Liver (tissue), 9 donors: Measurements from ENCODE around the gene CLPTM1L. TPM values are rescaled to one million over a fixed set of nuclear protein-coding genes. Genes with fewer than 3 reads are reported as not detected.

Source experiments
- DNase-seq: peaks from one replicate; pipeline ENCODE4 v3.0.0-alpha.2; 2017; ENCODE audit warnings: low spot score
- H3K27ac ChIP-seq, 2 donors: one replicate each; pipeline ENCODE4 v1.7.0; 2013; ENCODE audit warnings: inconsistent platforms in 2 of 2, low read length in 2 of 2, control low read depth in 1 of 2, low read depth in 1 of 2, mild to moderate bottlenecking in 1 of 2
- H3K27me3 ChIP-seq, 4 donors: one replicate each; pipeline versions ENCODE4 v1.6.1 to v1.7.0; 2013; ENCODE audit warnings: low read length in 3 of 4, inconsistent platforms in 1 of 4, mild to moderate bottlenecking in 1 of 4, moderate library complexity in 1 of 4; ENCODE audit not compliant: control insufficient read depth in 4 of 4, insufficient read depth in 4 of 4
- H3K36me3 ChIP-seq, 4 donors: one replicate each; pipeline versions ENCODE4 v1.6.1 to v1.7.0; 2013; ENCODE audit warnings: low read length in 3 of 4, mild to moderate bottlenecking in 3 of 4, low read depth in 1 of 4, moderate library complexity in 1 of 4; ENCODE audit not compliant: control insufficient read depth in 4 of 4, insufficient read depth in 3 of 4
- H3K4me1 ChIP-seq, 4 donors: one replicate each; pipeline versions ENCODE4 v1.6.1 to v1.7.0; 2013; ENCODE audit warnings: low read length in 3 of 4, mild to moderate bottlenecking in 3 of 4, moderate library complexity in 1 of 4; ENCODE audit not compliant: control insufficient read depth in 4 of 4, insufficient read depth in 4 of 4
- H3K4me3 ChIP-seq, 3 donors: one replicate each; pipeline versions ENCODE4 v1.6.1 to v1.7.0; 2013; ENCODE audit warnings: low read length in 3 of 3, control low read depth in 1 of 3, low read depth in 1 of 3, mild to moderate bottlenecking in 1 of 3
- H3K9ac ChIP-seq, 2 donors: one replicate each; pipeline ENCODE4 v1.7.0; 2013; ENCODE audit warnings: low read length in 2 of 2, mild to moderate bottlenecking in 2 of 2, moderate library complexity in 2 of 2, control low read depth in 1 of 2, low read depth in 1 of 2
- H3K9me3 ChIP-seq, 4 donors: one replicate each; pipeline versions ENCODE4 v1.6.1 to v1.7.0; 2013; ENCODE audit warnings: low read length in 3 of 4; ENCODE audit not compliant: control insufficient read depth in 4 of 4
- ATF3 ChIP-seq: IDR thresholded peaks from 2 replicates; pipeline ENCODE4 v1.6.1; 2016; ENCODE audit warnings: antibody characterized with exemption
- EGR1 ChIP-seq, 2 donors: IDR thresholded peaks; 2 replicates each; pipeline ENCODE4 v1.6.1; 2016 to 2018; ENCODE audit warnings: antibody characterized with exemption in 2 of 2, low read depth in 2 of 2
- FOXA1 ChIP-seq: IDR thresholded peaks from 2 replicates; pipeline ENCODE4 v1.6.1; 2016; ENCODE audit warnings: antibody characterized with exemption
- FOXA2 ChIP-seq: IDR thresholded peaks from 2 replicates; pipeline ENCODE4 v1.6.1; 2016; ENCODE audit warnings: antibody characterized with exemption
- HNF4A ChIP-seq, 2 donors: conservative IDR thresholded peaks; 2 replicates each; pipeline ENCODE4 v1.6.1; 2016; ENCODE audit warnings: antibody characterized with exemption in 2 of 2, mild to moderate bottlenecking in 2 of 2
- HNF4G ChIP-seq: IDR thresholded peaks from 2 replicates; pipeline ENCODE4 v1.6.1; 2016; ENCODE audit warnings: antibody characterized with exemption
- JUND ChIP-seq, 2 donors: IDR thresholded peaks; 2 replicates each; pipeline ENCODE4 v1.6.1; 2016; ENCODE audit warnings: antibody characterized with exemption in 2 of 2
- NR2F2 ChIP-seq: IDR thresholded peaks from 2 replicates; pipeline ENCODE4 v1.6.1; 2016; ENCODE audit warnings: antibody characterized with exemption
- RAD21 ChIP-seq, 2 donors: IDR thresholded peaks; 2 replicates each; pipeline ENCODE4 v1.6.1; 2016; ENCODE audit warnings: antibody characterized with exemption in 2 of 2, mild to moderate bottlenecking in 2 of 2
- REST ChIP-seq: IDR thresholded peaks from 2 replicates; pipeline ENCODE4 v1.6.1; 2016; ENCODE audit warnings: antibody characterized with exemption, mild to moderate bottlenecking
- RXRA ChIP-seq, 2 donors: IDR thresholded peaks; 2 replicates each; pipeline ENCODE4 v1.6.1; 2017 to 2018; ENCODE audit warnings: antibody characterized with exemption in 2 of 2, mild to moderate bottlenecking in 1 of 2
- SP1 ChIP-seq: IDR thresholded peaks from 2 replicates; pipeline ENCODE4 v1.6.1; 2018; ENCODE audit warnings: antibody characterized with exemption, mild to moderate bottlenecking
- YY1 ChIP-seq: IDR thresholded peaks from 2 replicates; pipeline ENCODE4 v1.6.1; 2016; ENCODE audit warnings: antibody characterized with exemption, mild to moderate bottlenecking
- ZBTB33 ChIP-seq: IDR thresholded peaks from 2 replicates; pipeline ENCODE4 v1.6.1; 2016; ENCODE audit warnings: antibody characterized with exemption
- WGBS: extraction: QIAGEN DNeasy Blood & Tissue Kit; methylation state at CpG from one replicate; pipeline ENCODE4 v1.1.7; 2013; 5-methylcytosine and 5-hydroxymethylcytosine counted together
- polyA plus RNA-seq, 2 donors: library from polyadenylated mRNA; stranded (reverse) in 1 of 2; unstranded in 1 of 2; fragments of 200-250 nt in 1 of 2; fragments of >200 nt in 1 of 2; fragmentation: Nextera tagmentation in 1 of 2; extraction: Ambion mirVana in 1 of 2; gene quantifications; one replicate each; pipeline versions ENCODE4 v1.2.1 to v1.2.3, GENCODE V29; 2013 to 2015
- total RNA-seq, 2 donors: library from RNA; depleted of rRNA; stranded (reverse); fragments of >200 nt; gene quantifications; one replicate each; pipeline ENCODE4 v1.2.3, GENCODE V29; 2014
- TF ChIP-seq, protein P1 (sequence below): fragments of 150-350 bp; IDR thresholded peaks from 2 replicates; pipeline ENCODE4 v1.5.1; 2017; ENCODE audit warnings: improper control_type of control experiment, low read depth, low read length; ENCODE audit not compliant: missing input control
- TF ChIP-seq, protein P2 (sequence below): IDR thresholded peaks from 2 replicates; pipeline ENCODE4 v1.6.1; 2016; ENCODE audit warnings: antibody characterized with exemption
- donor health status: healthy.
- donor health status: healthy.
- donor health status: healthy.
- donor health status: healthy.
- donor health status: healthy.

Gene CLPTM1L
- total and polyA plus RNA-seq, 4 donors, result 69.2 to 255 (median 146) TPM

DNA sequence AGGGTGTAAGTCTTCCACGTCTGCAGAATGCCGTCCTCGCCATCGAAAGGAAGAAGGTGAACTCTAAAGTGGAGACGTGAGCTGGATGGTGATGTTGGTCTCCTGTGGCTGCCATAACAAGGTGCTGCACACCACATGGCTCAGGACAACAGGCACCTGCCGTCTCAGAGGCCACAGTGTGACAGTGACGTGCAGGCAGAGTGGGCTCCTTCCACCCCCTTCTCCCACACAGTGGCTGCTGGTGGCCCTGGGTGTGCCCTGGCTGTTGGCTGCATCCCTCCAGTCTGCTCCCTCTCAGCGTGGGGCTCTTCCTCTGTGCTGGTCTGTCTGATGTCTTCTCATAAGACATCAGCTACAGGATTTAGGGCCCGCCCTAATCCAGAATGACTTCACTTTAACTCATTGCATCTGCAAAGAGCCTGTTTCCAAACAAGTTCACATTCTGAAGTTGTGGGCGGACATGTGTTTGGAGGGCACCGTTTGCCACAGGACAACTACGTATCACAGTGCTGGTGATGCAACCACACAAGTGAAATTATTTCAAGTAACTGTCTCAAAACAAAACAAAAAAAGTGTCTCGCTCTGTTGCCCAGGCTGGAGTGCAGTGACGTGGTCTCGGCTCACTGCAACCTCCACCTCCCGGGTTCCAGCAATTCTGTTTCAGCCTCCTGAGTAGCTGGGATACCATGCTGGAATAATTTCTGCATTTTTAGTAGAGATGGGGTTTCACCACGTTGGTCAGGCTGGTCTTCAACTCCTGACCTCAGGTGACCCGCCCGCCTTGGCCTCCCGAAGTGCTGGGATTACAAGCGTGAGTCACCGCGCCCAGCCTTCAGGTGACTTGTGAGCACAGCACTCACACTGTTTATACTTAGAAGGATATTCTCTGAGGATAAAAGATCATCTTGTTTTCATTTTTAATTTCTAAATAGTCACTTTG lies 31.2 kb upstream of the CLPTM1L start:
- peaks cover 0 to 7% (median under 1%) of the 10 kb centered on the region in 4 donors for H3K4me1 ChIP-seq
- DNase-seq, result no peak
- WGBS, result 78% methylated on average over 23 of the region's 23 CpGs
- peaks cover 0 to 3% (median 1%) of the 10 kb centered on the region in 4 donors for H3K27me3 ChIP-seq
- no peak overlapping the region for H3K9ac ChIP-seq
- H3K27ac ChIP-seq, result no peak overlapping the region
- TF ChIP-seq REST (no peak), FOXA1 (no peak), YY1 (no peak), ATF3 (no peak), HNF4G (no peak), SP1 (no peak), ZBTB33 (no peak), EGR1 (IDR thresholded peaks at IDR 0.05; ENCODE audit: low read depth in 2 of 2) (no peak), JUND (IDR thresholded peaks at IDR 0.05) (no peak), HNF4A (conservative IDR thresholded peaks at IDR 0.05) (no peak), NR2F2 (no peak)
- TF ChIP-seq, protein P1, sequence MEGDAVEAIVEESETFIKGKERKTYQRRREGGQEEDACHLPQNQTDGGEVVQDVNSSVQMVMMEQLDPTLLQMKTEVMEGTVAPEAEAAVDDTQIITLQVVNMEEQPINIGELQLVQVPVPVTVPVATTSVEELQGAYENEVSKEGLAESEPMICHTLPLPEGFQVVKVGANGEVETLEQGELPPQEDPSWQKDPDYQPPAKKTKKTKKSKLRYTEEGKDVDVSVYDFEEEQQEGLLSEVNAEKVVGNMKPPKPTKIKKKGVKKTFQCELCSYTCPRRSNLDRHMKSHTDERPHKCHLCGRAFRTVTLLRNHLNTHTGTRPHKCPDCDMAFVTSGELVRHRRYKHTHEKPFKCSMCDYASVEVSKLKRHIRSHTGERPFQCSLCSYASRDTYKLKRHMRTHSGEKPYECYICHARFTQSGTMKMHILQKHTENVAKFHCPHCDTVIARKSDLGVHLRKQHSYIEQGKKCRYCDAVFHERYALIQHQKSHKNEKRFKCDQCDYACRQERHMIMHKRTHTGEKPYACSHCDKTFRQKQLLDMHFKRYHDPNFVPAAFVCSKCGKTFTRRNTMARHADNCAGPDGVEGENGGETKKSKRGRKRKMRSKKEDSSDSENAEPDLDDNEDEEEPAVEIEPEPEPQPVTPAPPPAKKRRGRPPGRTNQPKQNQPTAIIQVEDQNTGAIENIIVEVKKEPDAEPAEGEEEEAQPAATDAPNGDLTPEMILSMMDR, result no peak
- TF ChIP-seq, protein P2, sequence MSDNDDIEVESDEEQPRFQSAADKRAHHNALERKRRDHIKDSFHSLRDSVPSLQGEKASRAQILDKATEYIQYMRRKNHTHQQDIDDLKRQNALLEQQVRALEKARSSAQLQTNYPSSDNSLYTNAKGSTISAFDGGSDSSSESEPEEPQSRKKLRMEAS, result no peak
- no peaks in the 10 kb centered on the region for H3K36me3 ChIP-seq
- no peak overlapping the region for H3K4me3 ChIP-seq
- no peaks in the 10 kb centered on the region for H3K9me3 ChIP-seq

- DNase-seq, result no peak
- no peak overlapping the region for H3K4me3 ChIP-seq
- H3K36me3 ChIP-seq, result no peaks in the 10 kb centered on the region
- H3K4me1 ChIP-seq, result no peaks in the 10 kb centered on the region
- no peak overlapping the region for H3K9ac ChIP-seq
- peaks cover 0 to 3% (median 1%) of the 10 kb centered on the region in 4 donors for H3K27me3 ChIP-seq
- no peaks in the 10 kb centered on the region for H3K9me3 ChIP-seq
- no peak overlapping the region for H3K27ac ChIP-seq
- 56% methylated on average over 6 of the region's 6 CpGs for WGBS
- TF ChIP-seq HNF4A (conservative IDR thresholded peaks at IDR 0.05) (no peak), RAD21 (IDR thresholded peaks at IDR 0.05) (no peak), EGR1 (IDR thresholded peaks at IDR 0.05; ENCODE audit: low read depth in 2 of 2) (no peak), FOXA2 (no peak), ZBTB33 (no peak), RXRA (IDR thresholded peaks at IDR 0.05) (no peak), NR2F2 (no peak), JUND (IDR thresholded peaks at IDR 0.05) (no peak), YY1 (no peak), REST (no peak)
These were observed 29.8 kb upstream of the CLPTM1L start for GRCh38 chr5:1374679-1375055.
